Measurements from ENCODE around the gene SF1. TPM values are rescaled to one million over a fixed set of nuclear protein-coding genes. Genes with fewer than 3 reads are reported as not detected.

Gene SF1
- 170 and 171 TPM in 2 replicates for total RNA-seq

GRCh38 chr11:64778473-64779298, at the start of gene SF1:
Gene SF1, minus strand, starts transcription at chr11:64778542. Its CDS starts 150 bp downstream, at chr11:64778392.

GRCh38 chr11:64810271-64810890, 32.0 kb upstream of the SF1 start, which contains the start of gene MEN1:
Gene MEN1, minus strand, starts transcription at chr11:64810551. Its CDS starts 442 bp downstream, at chr11:64810109.

GRCh38 chr11:64803158-64803845, 25.0 kb upstream of the SF1 start, which contains the start of gene MAP4K2:
Gene MAP4K2, minus strand, starts transcription at chr11:64803214. Its CDS starts 65 bp downstream, at chr11:64803149.

GRCh38 chr11:64759722-64760719, 18.3 kb downstream of the SF1 start, which contains the start of gene PYGM:
Gene PYGM, minus strand, starts transcription at chr11:64759974. Its CDS starts 76 bp downstream, at chr11:64759898.

GRCh38 chr11:64743591-64744543, 34.5 kb downstream of the SF1 start, which contains the start of gene RASGRP2:
Gene RASGRP2, minus strand, starts transcription at chr11:64744142. Its CDS starts 1,276 bp downstream, at chr11:64742866.

GRCh38 chr11:64723117-64723906, 55.0 kb downstream of the SF1 start, which contains the start of gene NRXN2:
Gene NRXN2, minus strand, starts transcription at chr11:64723197. Its CDS starts 9,498 bp downstream, at chr11:64713699.

Other genes starting within 250 kb of the SF1 start
- not detected in 2 replicates for gene SLC22A11, start 222.6 kb downstream of the SF1 start, total RNA-seq
- gene SLC22A12, start 187.3 kb downstream of the SF1 start, total RNA-seq = not detected in 2 replicates
- 0.44 and 8.4 TPM in 2 replicates for gene NRXN2, start 55.3 kb downstream of the SF1 start, total RNA-seq
- gene RASGRP2, start 34.4 kb downstream of the SF1 start, total RNA-seq = 1.0 and 1.5 TPM in 2 replicates
- gene PYGM, start 18.6 kb downstream of the SF1 start, total RNA-seq = 0.29 and 0.88 TPM in 2 replicates
- gene MAP4K2, start 24.7 kb upstream of the SF1 start, total RNA-seq = 12.3 and 28.3 TPM in 2 replicates
- gene MEN1, start 32.0 kb upstream of the SF1 start, total RNA-seq = 20.4 and 25.5 TPM in 2 replicates
- 0.14 and 0.22 TPM in 2 replicates for gene CDC42BPG, start 66.1 kb upstream of the SF1 start, total RNA-seq
- gene EHD1, start 100.1 kb upstream of the SF1 start, total RNA-seq = 120 and 163 TPM in 2 replicates
- 23.9 and 28.2 TPM in 2 replicates for gene ATG2A, start 138.7 kb upstream of the SF1 start, total RNA-seq
- 11.6 and 19.0 TPM in 2 replicates for gene PPP2R5B, start 146.1 kb upstream of the SF1 start, total RNA-seq
- gene GPHA2, start 157.4 kb upstream of the SF1 start, total RNA-seq = not detected in 2 replicates
- gene MAJIN, start 193.6 kb upstream of the SF1 start, total RNA-seq = not detected in 2 replicates
- 1.8 and 2.6 TPM in 2 replicates for gene BATF2, start 218.4 kb upstream of the SF1 start, total RNA-seq
- 61.0 and 80.1 TPM in 2 replicates for gene ARL2, start 235.6 kb upstream of the SF1 start, total RNA-seq
- gene SNX15, start 248.9 kb upstream of the SF1 start, total RNA-seq = 13.8 and 18.3 TPM in 2 replicates